HepG2 (cell line): ENCODE results near the gene RSBN1. TPM values are rescaled to one million over a fixed set of nuclear protein-coding genes. Genes with fewer than 3 reads are reported as not detected.

Experiments
- ATAC-seq: fragments of 200-7000 bp; cut with Tn5 transposase; 3 replicates; pipeline ENCODE4 v1.9.1; 2020; ENCODE audit warnings: mild to moderate bottlenecking, moderate library complexity
- BruUV-seq: library from RNA; stranded (reverse); fragments of 400-500 nt; replicated peaks from 2 replicates; lab custom pipeline; 2021; lab: Mats Ljungman, UMichigan
- CTCF ChIA-PET: fragments of 300-600 bp; formaldehyde crosslinking; extraction: SDS; loops from one replicate; lab custom pipeline; 2021; ENCODE audit warnings: low total read pairs, inconsistent platforms, low intra/inter-chr PET ratio; lab: Yijun Ruan, JAX
- POLR2A ChIA-PET: fragments of 350-600 bp; sonication (Branson Sonifier 250); formaldehyde crosslinking; loops from one replicate; lab custom pipeline; 2020; ENCODE audit warnings: antibody characterized with exemption, inconsistent platforms; lab: Yijun Ruan, JAX
- DNase-seq: peaks from one replicate; pipeline ENCODE4 v3.0.0-alpha.2; 2015; ENCODE audit warnings: low spot score
- FAIRE-seq: peaks from 3 replicates; lab custom pipeline; 2011; peaks lifted over from hg19 to GRCh38; lab: Jason Lieb, UNC
- H2AFZ ChIP-seq: one replicate; pipeline ENCODE4 v1.6.1; 2011; ENCODE audit warnings: low read length, inconsistent platforms
- H3K27ac ChIP-seq: fragments of 300-600 bp; 3 replicates; pipeline ENCODE4 v1.8.0; 2011; ENCODE audit warnings: mixed run types, mild to moderate bottlenecking, mixed read lengths, low read length, inconsistent platforms; ENCODE audit not compliant: insufficient read depth; ENCODE audit errors: extremely low read length
- H3K27me3 ChIP-seq, 2 experiments: fragments of 200-600 bp in 1 of 2; 2 replicates in 1 of 2; 3 replicates in 1 of 2; pipeline versions ENCODE4 v1.6.0 to v1.8.0; 2011; ENCODE audit warnings: low read length in 2 of 2, mild to moderate bottlenecking in 2 of 2, moderate library complexity in 2 of 2, inconsistent platforms in 1 of 2; ENCODE audit not compliant: insufficient read depth in 2 of 2, control insufficient read depth in 1 of 2
- H3K36me3 ChIP-seq, 2 experiments: fragments of 200-600 bp in 1 of 2; replicated peaks in 1 of 2; 2 replicates in 1 of 2; 3 replicates in 1 of 2; pipeline versions ENCODE4 v1.5.1 to v1.8.0; 2011; ENCODE audit warnings: low read length in 2 of 2, inconsistent platforms in 1 of 2; ENCODE audit not compliant: insufficient read depth in 2 of 2, control insufficient read depth in 1 of 2
- H3K4me1 ChIP-seq: 2 replicates; pipeline ENCODE4 v1.5.1; 2012; ENCODE audit warnings: low read length, inconsistent platforms; ENCODE audit not compliant: insufficient read depth
- H3K4me2 ChIP-seq: 2 replicates; pipeline ENCODE4 v1.6.0; 2011; ENCODE audit warnings: low read depth, low read length, inconsistent platforms
- H3K4me3 ChIP-seq, 3 experiments: fragments of 200-600 bp in 1 of 3; sonication (generic), shearing (Covaris generic) in 1 of 3; replicated peaks in 1 of 3; 2 replicates each; pipeline ENCODE4 v1.5.1; 2011 to 2016; ENCODE audit warnings: low read length in 3 of 3, inconsistent platforms in 2 of 3, low read depth in 2 of 3, mild to moderate bottlenecking in 2 of 3, control low read depth in 1 of 3, mixed read lengths in 1 of 3; ENCODE audit not compliant: insufficient read depth in 1 of 3
- H3K79me2 ChIP-seq: one replicate; pipeline ENCODE4 v1.6.1; 2011; ENCODE audit warnings: low read length, inconsistent platforms; ENCODE audit not compliant: insufficient read depth
- H3K9ac ChIP-seq: 2 replicates; pipeline ENCODE4 v1.6.0; 2011; ENCODE audit warnings: mild to moderate bottlenecking, low read depth, low read length, inconsistent platforms; ENCODE audit not compliant: insufficient read depth
- H3K9me3 ChIP-seq: 2 replicates; pipeline ENCODE4 v1.5.1; 2012; ENCODE audit warnings: mild to moderate bottlenecking, low read length
- H4K20me1 ChIP-seq: 2 replicates; pipeline ENCODE4 v1.6.0; 2011; ENCODE audit warnings: inconsistent platforms, mild to moderate bottlenecking, low read length, moderate library complexity; ENCODE audit not compliant: insufficient read depth
- AKNA ChIP-seq: sonication (generic); formaldehyde crosslinking; IDR thresholded peaks from 2 replicates; pipeline ENCODE4 v1.4.0; 2020; ENCODE audit warnings: missing genetic modification reagents, borderline replicate concordance
- DDIT3 ChIP-seq: sonication (generic); formaldehyde crosslinking; IDR thresholded peaks from 2 replicates; pipeline ENCODE4 v1.4.0; 2020; ENCODE audit warnings: mild to moderate bottlenecking, missing genetic modification reagents
- GABPB1 ChIP-seq: IDR thresholded peaks from 2 replicates; pipeline ENCODE4 v1.6.1; 2016; ENCODE audit warnings: mild to moderate bottlenecking, missing genetic modification reagents, moderate library complexity, missing compliant biosample characterization
- MIER2 ChIP-seq: IDR thresholded peaks from 2 replicates; pipeline ENCODE4 v1.6.1; 2016; ENCODE audit warnings: missing biosample characterization, missing genetic modification reagents
- POLR2AphosphoS5 ChIP-seq: IDR thresholded peaks from 2 replicates; pipeline ENCODE4 v1.6.1; 2012; ENCODE audit warnings: low read depth, low read length
- PRMT3 ChIP-seq: sonication (generic); formaldehyde crosslinking; IDR thresholded peaks from 2 replicates; pipeline ENCODE4 v1.8.1; 2022; ENCODE audit warnings: low read depth, mild to moderate bottlenecking, moderate library complexity, missing genetic modification reagents, borderline replicate concordance
- TGIF2 ChIP-seq: IDR thresholded peaks from 2 replicates; pipeline ENCODE4 v1.6.1; 2016; ENCODE audit warnings: control low read depth, missing compliant biosample characterization
- ZFP91 ChIP-seq: sonication (generic); formaldehyde crosslinking; IDR thresholded peaks from 2 replicates; pipeline ENCODE4 v1.9.0; 2022; ENCODE audit warnings: missing genetic modification reagents, mild to moderate bottlenecking, borderline replicate concordance
- ZNF746 ChIP-seq: sonication (generic); formaldehyde crosslinking; IDR thresholded peaks from 2 replicates; pipeline ENCODE4 v1.8.0; 2022; ENCODE audit warnings: mild to moderate bottlenecking, missing genetic modification reagents
- ZNF816 ChIP-seq: sonication (generic); formaldehyde crosslinking; IDR thresholded peaks from 2 replicates; pipeline ENCODE4 v1.8.0; 2022; ENCODE audit warnings: missing genetic modification reagents, mild to moderate bottlenecking, borderline replicate concordance
- ZZZ3 ChIP-seq: sonication (generic); formaldehyde crosslinking; IDR thresholded peaks from 2 replicates; pipeline ENCODE4 v1.4.0; 2020; ENCODE audit warnings: missing genetic modification reagents, mild to moderate bottlenecking, borderline replicate concordance
- WGBS: methylation state at CpG from one replicate; pipeline ENCODE4 v1.1.6; 2017; ENCODE audit warnings: low lambda C conversion rate; 5-methylcytosine and 5-hydroxymethylcytosine counted together
- in situ Hi-C: cut with HindIII; loops from 2 replicates; pipeline ENCODE4 v1.10.0; 2017; ENCODE audit warnings: low pct_unique_long_range_greater_than_20kb; ENCODE audit not compliant: extremely low pct_ligation_motif_present
- intact Hi-C: fragments of 100-400 bp; cut with micrococcal nuclease; formaldehyde crosslinking; loops from one replicate; pipeline ENCODE4 v1.10.0; 2022; ENCODE audit not compliant: unreplicated experiment
- polyA plus RNA-seq, 8 experiments: library from polyadenylated mRNA; depleted of rRNA in 3 of 8; stranded (reverse) in 7 of 8; unstranded in 1 of 8; fragments of >200 nt; fragmentation: Illumina TruSeq in 4 of 8; extraction: Trizol in 4 of 8; gene quantifications; 2 replicates each; pipeline versions ENCODE4 v1.2.1 to v1.2.3, GENCODE V29; 2011 to 2016; ENCODE audit warnings: low read depth in 4 of 8, missing spikeins in 1 of 8, mixed read lengths in 1 of 8; ENCODE audit not compliant: insufficient read depth in 1 of 8
- total RNA-seq, 5 experiments: library from RNA; depleted of rRNA; stranded (reverse); fragments of >200 nt; fragmentation: Illumina TruSeq; extraction: Trizol; gene quantifications; 2 replicates each; pipeline ENCODE4 v1.2.3, GENCODE V29; 2016; ENCODE audit warnings: low read depth in 1 of 5
- TF ChIP-seq, protein P1 (sequence below): sonication (generic); formaldehyde crosslinking; IDR thresholded peaks from 2 replicates; pipeline ENCODE4 v1.4.0; 2020; ENCODE audit warnings: missing genetic modification reagents

The RSBN1 gene
- total and polyA plus RNA-seq, 2 of the 13 experiments (the other 11 are each of a cell fraction or from before 2014, with no cell fraction given), result 8.3 to 10.4 TPM

DNA sequence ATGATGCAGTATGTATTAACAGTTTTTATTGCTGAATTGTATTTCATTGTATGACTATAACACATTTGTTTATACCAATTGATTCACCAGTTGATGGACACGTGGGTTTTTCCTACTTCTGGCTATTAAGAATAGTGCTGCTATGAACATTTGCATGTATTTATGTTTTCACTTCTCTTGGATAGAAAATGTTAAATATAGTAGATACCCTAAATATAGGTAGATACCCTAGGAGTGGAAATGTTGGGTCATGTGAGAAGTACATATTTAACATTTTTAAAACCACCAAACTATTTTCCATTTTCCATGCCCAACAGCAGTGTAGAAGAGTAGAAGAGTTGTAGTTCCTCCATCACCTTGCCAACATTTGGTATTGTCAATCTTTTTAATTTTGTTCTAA, 60.8 kb downstream of the RSBN1 start:
- Histone ChIP-seq H3K9me3 (no peaks in the 10 kb centered on the region), H3K27me3 (no peaks in the 10 kb centered on the region), H3K4me3 (no peak overlapping the region), H4K20me1 (no peaks in the 10 kb centered on the region), H3K27ac (no peak overlapping the region)
- intact Hi-C loops, result no loop called here
- ATAC-seq, result no peak
- FAIRE-seq, result no peak
- ChIA-PET CTCF (no interaction called here), POLR2A (interaction anchor here (0.6 kb wide), 1 partner anchor 8 kb away, joined by 5 read pairs; no protein-coding TSS in a partner anchor)
- no TSS peak for BruUV-seq
- WGBS, result 98% methylated on average over 1 of the region's 1 CpG
- TF ChIP-seq PRMT3 (CRISPR knock-in tag) (no peak), ZZZ3 (CRISPR knock-in tag) (no peak), MIER2 (CRISPR knock-in tag) (no peak), AKNA (CRISPR knock-in tag) (no peak), GABPB1 (CRISPR knock-in tag) (no peak), POLR2AphosphoS5 (no peak), ZNF816 (no peak), TGIF2 (CRISPR knock-in tag) (no peak), ZNF746 (CRISPR knock-in tag) (no peak), DDIT3 (no peak), ZFP91 (CRISPR knock-in tag) (no peak)
- TF ChIP-seq, protein P1, sequence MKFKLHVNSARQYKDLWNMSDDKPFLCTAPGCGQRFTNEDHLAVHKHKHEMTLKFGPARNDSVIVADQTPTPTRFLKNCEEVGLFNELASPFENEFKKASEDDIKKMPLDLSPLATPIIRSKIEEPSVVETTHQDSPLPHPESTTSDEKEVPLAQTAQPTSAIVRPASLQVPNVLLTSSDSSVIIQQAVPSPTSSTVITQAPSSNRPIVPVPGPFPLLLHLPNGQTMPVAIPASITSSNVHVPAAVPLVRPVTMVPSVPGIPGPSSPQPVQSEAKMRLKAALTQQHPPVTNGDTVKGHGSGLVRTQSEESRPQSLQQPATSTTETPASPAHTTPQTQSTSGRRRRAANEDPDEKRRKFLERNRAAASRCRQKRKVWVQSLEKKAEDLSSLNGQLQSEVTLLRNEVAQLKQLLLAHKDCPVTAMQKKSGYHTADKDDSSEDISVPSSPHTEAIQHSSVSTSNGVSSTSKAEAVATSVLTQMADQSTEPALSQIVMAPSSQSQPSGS, result no peak
- TF ChIP-seq, all 625 proteins: peak for 0
- Histone ChIP-seq H3K4me2 (no peak overlapping the region), H3K79me2 (no peaks in the 10 kb centered on the region), H3K36me3 (peaks cover 2 to 6% of the 10 kb centered on the region in 2 experiments; a peak in 1 of 5 replicates), H2AFZ (no peak overlapping the region), H3K4me1 (peaks cover 24% of the 10 kb centered on the region), H3K9ac (no peak overlapping the region)
- in situ Hi-C loops, result no loop called here
- no peak for DNase-seq
